ENCODE measurements around the gene PLCB4. TPM values are rescaled to one million over a fixed set of nuclear protein-coding genes. Genes with fewer than 3 reads are reported as not detected.

The PLCB4 gene
- polyA plus RNA-seq, 3 donors, result not detected

DNA sequence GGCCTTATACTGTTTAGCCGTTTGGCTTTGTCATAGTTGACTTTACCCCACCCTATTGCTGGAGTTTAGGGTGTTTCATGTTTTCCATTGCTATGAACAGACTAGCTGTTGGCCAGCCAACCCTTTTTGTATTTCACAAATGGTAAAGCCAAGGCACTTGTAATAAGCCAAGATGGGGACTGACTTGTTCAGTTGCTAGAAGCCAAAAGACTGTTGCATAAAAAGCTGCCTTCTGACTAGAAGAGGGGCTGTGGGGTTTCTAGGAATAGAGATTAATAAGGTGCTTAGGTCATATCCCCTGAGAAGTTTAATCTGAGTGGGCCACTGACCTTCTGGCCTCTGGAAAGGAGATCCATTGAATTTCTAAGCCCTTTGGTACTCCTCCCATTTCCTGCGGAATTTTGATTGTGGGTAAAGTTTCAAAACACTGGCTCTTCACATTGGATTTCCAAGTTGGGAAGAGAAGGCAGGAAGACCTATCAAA lies 211.1 kb downstream of the PLCB4 start:
- Histone ChIP-seq H3K27me3 (ENCODE audit: control insufficient read depth in 2 of 2, insufficient read depth in 2 of 2, low read length in 2 of 2) (no peaks in the 10 kb centered on the region), H3K9me3 (replicated peaks in 1 of 2; ENCODE audit: control insufficient read depth in 1 of 2, insufficient read depth in 1 of 2, low read length in 2 of 2) (no peaks in the 10 kb centered on the region), H4K20me1 (ENCODE audit: insufficient read depth, low read length) (no peaks in the 10 kb centered on the region), H3K4me2 (replicated peaks; ENCODE audit: extremely low read depth, low read length, poor library complexity, severe bottlenecking) (no peak overlapping the region), H3K4me3 (replicated peaks in 1 of 3; ENCODE audit: low read depth in 2 of 3, low read length in 3 of 3) (no peak overlapping the region), H3K4me1 (ENCODE audit: control insufficient read depth in 1 of 2, insufficient read depth in 2 of 2, low read length in 2 of 2) (no peaks in the 10 kb centered on the region), H3K9ac (ENCODE audit: insufficient read depth, low read length, poor library complexity, severe bottlenecking) (no peak overlapping the region), H3K36me3 (replicated peaks in 1 of 2; ENCODE audit: control insufficient read depth in 1 of 2, insufficient read depth in 2 of 2, low read length in 2 of 2) (no peaks in the 10 kb centered on the region), H3K79me2 (ENCODE audit: insufficient read depth, low read length) (no peaks in the 10 kb centered on the region), H3K27ac (ENCODE audit: low read depth in 1 of 2, low read length in 2 of 2) (no peak overlapping the region), H2AFZ (ENCODE audit: insufficient read depth, low read depth, low read length, poor library complexity, severe bottlenecking) (no peak overlapping the region)
- intact Hi-C loops (cut with micrococcal nuclease), result no loop called here
- Mint-ChIP-seq H3K27me3 (ENCODE audit: low read depth in 3 of 3) (peaks cover 0 to 5% (median 0%) of the 10 kb centered on the region in 3 donors), H3K9me3 (peaks cover 0 to 7% (median 4%) of the 10 kb centered on the region in 7 donors), H3K27ac (no peak overlapping the region), H3K36me3 (no peaks in the 10 kb centered on the region), H3K4me1 (no peaks in the 10 kb centered on the region), H3K4me3 (no peak overlapping the region)
- TF ChIP-seq CTCF (IDR thresholded peaks at IDR 0.05), result no peak
- DNase-seq, result no peak
- WGBS (ENCODE audit: insufficient coverage), result no CpG with 5 or more reads among the region's 2 CpGs

- no CpG with 5 or more reads among the region's 5 CpGs for WGBS (ENCODE audit: insufficient coverage)
- Histone ChIP-seq H3K4me3 (replicated peaks in 1 of 3; ENCODE audit: low read depth in 2 of 3, low read length in 3 of 3) (no peak overlapping the region), H3K27me3 (ENCODE audit: control insufficient read depth in 2 of 2, insufficient read depth in 2 of 2, low read length in 2 of 2) (no peaks in the 10 kb centered on the region), H3K4me2 (replicated peaks; ENCODE audit: extremely low read depth, low read length, poor library complexity, severe bottlenecking) (no peak overlapping the region), H3K27ac (ENCODE audit: low read depth in 1 of 2, low read length in 2 of 2) (no peak overlapping the region), H2AFZ (ENCODE audit: insufficient read depth, low read depth, low read length, poor library complexity, severe bottlenecking) (no peak overlapping the region), H3K4me1 (ENCODE audit: control insufficient read depth in 1 of 2, insufficient read depth in 2 of 2, low read length in 2 of 2) (no peaks in the 10 kb centered on the region), H3K9me3 (replicated peaks in 1 of 2; ENCODE audit: control insufficient read depth in 1 of 2, insufficient read depth in 1 of 2, low read length in 2 of 2) (no peaks in the 10 kb centered on the region), H3K36me3 (replicated peaks in 1 of 2; ENCODE audit: control insufficient read depth in 1 of 2, insufficient read depth in 2 of 2, low read length in 2 of 2) (no peaks in the 10 kb centered on the region), H3K79me2 (ENCODE audit: insufficient read depth, low read length) (no peaks in the 10 kb centered on the region), H4K20me1 (ENCODE audit: insufficient read depth, low read length) (no peaks in the 10 kb centered on the region), H3K9ac (ENCODE audit: insufficient read depth, low read length, poor library complexity, severe bottlenecking) (no peak overlapping the region)
- Mint-ChIP-seq H3K27ac (no peak overlapping the region), H3K4me1 (no peaks in the 10 kb centered on the region), H3K9me3 (peaks cover 0 to 7% (median 1%) of the 10 kb centered on the region in 7 donors), H3K4me3 (no peak overlapping the region), H3K27me3 (ENCODE audit: low read depth in 3 of 3) (peaks cover 0 to 4% (median 0%) of the 10 kb centered on the region in 3 donors), H3K36me3 (no peaks in the 10 kb centered on the region)
- DNase-seq, result no peak
- TF ChIP-seq CTCF (IDR thresholded peaks at IDR 0.05), result no peak
- intact Hi-C loops (cut with micrococcal nuclease), result no loop called here
Observed at GRCh38 chr20:9280666-9281065, 211.8 kb downstream of the PLCB4 start.

Measured in CD14-positive monocyte (primary cell).